Small intestine (tissue), 7 donors: ENCODE data around the gene KCNQ5. TPM values are rescaled to one million over a fixed set of nuclear protein-coding genes. Genes with fewer than 3 reads are reported as not detected.
"Not testable (repeated sequence)": the region's sequence is repeated elsewhere in the genome, so short reads cannot be mapped to it uniquely, and the experiment has no call there.

ENCODE experiments used
- DNase-seq, 2 donors: peaks; one replicate each; pipeline versions ENCODE4 v3.0.0 to v3.0.0-alpha.2; 2013
- FAIRE-seq: peaks from 2 replicates; lab custom pipeline; 2012; peaks lifted over from hg19 to GRCh38; lab: Jason Lieb, UNC
- H3K27ac ChIP-seq, 3 donors: one replicate each; pipeline ENCODE4 v1.5.1; 2013; ENCODE audit warnings: low read length in 2 of 3, mild to moderate bottlenecking in 2 of 3, control low read depth in 1 of 3, inconsistent platforms in 1 of 3, low read depth in 1 of 3, moderate library complexity in 1 of 3
- H3K27me3 ChIP-seq, 3 donors: one replicate each; pipeline ENCODE4 v1.6.1; 2013; ENCODE audit warnings: low read length in 3 of 3, inconsistent platforms in 1 of 3; ENCODE audit not compliant: control insufficient read depth in 3 of 3, insufficient read depth in 3 of 3
- H3K36me3 ChIP-seq, 3 donors: one replicate each; pipeline ENCODE4 v1.6.1; 2013; ENCODE audit warnings: low read length in 3 of 3, inconsistent platforms in 1 of 3, low read depth in 1 of 3, mild to moderate bottlenecking in 1 of 3, moderate library complexity in 1 of 3; ENCODE audit not compliant: control insufficient read depth in 3 of 3, insufficient read depth in 2 of 3
- H3K4me1 ChIP-seq, 3 donors: one replicate each; pipeline ENCODE4 v1.6.1; 2013; ENCODE audit warnings: low read length in 2 of 3, inconsistent platforms in 1 of 3, low read depth in 1 of 3, mild to moderate bottlenecking in 1 of 3, moderate library complexity in 1 of 3; ENCODE audit not compliant: control insufficient read depth in 3 of 3, insufficient read depth in 2 of 3
- H3K4me3 ChIP-seq, 3 donors: one replicate each; pipeline ENCODE4 v1.5.1; 2013; ENCODE audit warnings: low read length in 3 of 3, control low read depth in 1 of 3, inconsistent platforms in 1 of 3, low read depth in 1 of 3, mild to moderate bottlenecking in 1 of 3, moderate library complexity in 1 of 3
- H3K9me3 ChIP-seq, 2 donors: one replicate each; pipeline ENCODE4 v1.6.1; 2013; ENCODE audit warnings: low read depth in 1 of 2, low read length in 1 of 2; ENCODE audit not compliant: control insufficient read depth in 2 of 2, insufficient read depth in 1 of 2
- WGBS, 3 donors: extraction: QIAGEN DNeasy Blood & Tissue Kit; methylation state at CpG; one replicate each; pipeline ENCODE4 v1.1.7; 2013; 5-methylcytosine and 5-hydroxymethylcytosine counted together
- polyA plus RNA-seq, 4 donors: library from polyadenylated mRNA; stranded (reverse) in 3 of 4; unstranded in 1 of 4; fragments of 200-250 nt in 3 of 4; fragments of 120-200 nt in 1 of 4; gene quantifications; one replicate each; pipeline versions ENCODE4 v1.2.1 to v1.2.3, GENCODE V29; 2013
- donor health status: healthy with polysubstance abuse.
- donor health status: control.
- donor health status: control.
- donor health status: Bipolar disorder and iron deficiency.
- donor health status: healthy.

Gene KCNQ5
- polyA plus RNA-seq, 4 donors, result 0.27 to 0.92 TPM; not detected in 2

DNA sequence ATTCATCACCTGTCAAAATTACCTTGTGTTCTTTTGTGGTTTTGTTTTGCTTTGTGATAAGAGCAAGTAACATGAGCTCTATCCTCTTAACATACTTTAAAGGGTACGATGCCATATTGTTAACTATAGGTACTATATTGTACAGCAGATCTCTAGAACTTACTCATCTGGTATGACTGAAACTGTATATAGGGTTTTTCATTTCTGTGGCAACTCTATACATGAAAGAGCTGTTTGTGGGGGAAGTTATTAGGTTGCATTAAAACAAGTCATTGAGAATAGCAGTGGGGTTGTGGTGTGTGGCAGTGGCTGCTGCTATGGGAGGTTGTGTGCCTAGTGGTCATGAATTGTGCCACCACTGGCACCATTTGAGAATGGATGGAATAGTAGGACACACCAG, 268.4 kb downstream of the KCNQ5 start:
- Histone ChIP-seq H3K4me1 (no peaks in the 10 kb centered on the region), H3K36me3 (no peaks in the 10 kb centered on the region), H3K9me3 (no peaks in the 10 kb centered on the region), H3K27me3 (no peaks in the 10 kb centered on the region), H3K27ac (no peak overlapping the region), H3K4me3 (no peak overlapping the region)
- DNase-seq (no peak), FAIRE-seq (no peak)
- WGBS, 3 donors, result 55 to 71% (median 59%) methylated on average over 1 of the region's 1 CpG

DNA sequence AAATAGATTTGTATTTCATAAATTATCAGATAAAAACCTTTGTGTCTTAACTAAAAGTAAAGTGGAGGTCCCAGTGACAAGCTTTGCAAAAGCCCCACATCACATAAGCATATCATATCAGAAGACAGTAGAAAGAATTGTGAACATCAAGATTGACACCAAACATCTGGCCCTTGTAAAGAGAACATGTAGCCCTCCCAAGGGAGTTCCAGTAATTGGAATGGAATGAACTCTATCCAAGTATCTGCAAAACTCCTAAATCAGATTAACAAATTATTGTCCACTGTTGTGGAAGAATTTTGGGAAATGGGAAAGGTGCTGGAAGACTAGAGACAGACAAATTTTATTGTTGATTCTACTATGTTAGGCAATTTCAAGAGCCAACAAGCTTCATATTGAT, 268.8 kb downstream of the KCNQ5 start:
- Histone ChIP-seq H3K9me3 (no peaks in the 10 kb centered on the region), H3K27me3 (no peaks in the 10 kb centered on the region), H3K27ac (no peak overlapping the region), H3K36me3 (no peaks in the 10 kb centered on the region), H3K4me1 (no peaks in the 10 kb centered on the region), H3K4me3 (no peak overlapping the region)
- DNase-seq (no peak), FAIRE-seq (no peak)

DNA sequence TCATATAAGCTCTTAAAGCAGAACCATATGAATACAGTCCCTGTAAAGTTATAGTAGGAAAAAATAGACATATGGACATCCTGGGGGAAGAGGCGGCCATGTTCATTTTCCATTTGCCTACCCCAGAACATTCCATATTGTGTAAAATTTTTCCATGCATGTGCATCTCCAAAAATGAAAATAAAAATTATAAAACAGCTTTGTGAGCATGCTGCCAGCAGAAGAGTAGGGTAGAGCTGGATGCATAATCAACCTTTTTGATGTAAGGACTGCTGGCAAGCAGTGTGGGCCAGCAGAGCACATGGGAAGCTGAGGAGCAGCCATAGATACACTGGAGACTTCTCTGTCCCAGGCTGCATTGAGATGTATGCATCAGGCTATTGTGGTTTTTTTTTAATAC, 271.0 kb downstream of the KCNQ5 start:
- H3K4me3 ChIP-seq, result no peak overlapping the region
- no peak overlapping the region for H3K27ac ChIP-seq
- no peaks in the 10 kb centered on the region for H3K9me3 ChIP-seq
- no peak for FAIRE-seq
- H3K36me3 ChIP-seq, result no peaks in the 10 kb centered on the region
- no peak for DNase-seq
- H3K27me3 ChIP-seq, result no peaks in the 10 kb centered on the region
- no peaks in the 10 kb centered on the region for H3K4me1 ChIP-seq
- WGBS, 3 donors, result 85 to 95% (median 89%) methylated on average over 1 of the region's 1 CpG

DNA sequence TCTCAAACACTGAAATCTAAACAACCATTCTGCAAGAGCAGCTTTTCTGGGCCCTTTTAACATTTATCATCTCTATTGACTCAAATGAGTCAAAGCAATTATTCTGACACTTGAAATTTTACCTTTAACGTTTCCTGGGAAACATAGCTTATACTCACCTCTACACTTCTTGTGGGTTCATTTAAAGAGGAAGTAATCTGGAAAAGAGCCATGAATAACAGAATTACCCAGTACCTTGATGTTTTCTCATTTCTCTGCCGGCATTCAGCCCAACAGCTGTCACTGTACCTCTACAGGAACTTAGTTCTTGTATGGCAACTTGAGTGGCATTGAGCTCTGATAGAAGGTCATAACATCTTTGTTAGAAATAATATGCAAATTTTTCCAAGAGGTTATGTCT, 272.2 kb downstream of the KCNQ5 start:
- DNase-seq, result no peak
- Histone ChIP-seq H3K27me3 (no peaks in the 10 kb centered on the region), H3K4me1 (no peaks in the 10 kb centered on the region), H3K27ac (no peak overlapping the region), H3K36me3 (no peaks in the 10 kb centered on the region), H3K9me3 (no peaks in the 10 kb centered on the region), H3K4me3 (no peak overlapping the region)
- WGBS, 3 donors, result 40 to 43% (median 41%) methylated on average over 2 of the region's 2 CpGs
- no peak for FAIRE-seq

DNA sequence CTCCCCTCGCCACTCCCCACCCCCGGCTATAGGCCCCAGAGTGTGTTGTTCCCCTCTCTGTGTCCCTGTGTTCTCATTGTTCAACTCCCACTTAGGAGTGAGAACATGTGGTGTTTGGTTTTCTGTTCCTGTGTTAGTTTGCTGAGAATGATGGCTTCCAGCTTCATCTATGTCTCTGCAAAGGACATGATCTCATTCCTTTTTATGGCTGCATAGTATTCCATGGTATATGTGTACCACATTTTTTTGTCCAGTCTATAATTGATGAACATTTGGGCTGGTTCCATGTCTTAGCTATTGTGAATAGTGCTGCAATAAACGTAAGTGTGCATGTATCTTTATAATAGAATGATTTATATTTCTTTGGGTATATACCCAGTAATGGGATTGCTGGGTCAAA, 276.4 kb downstream of the KCNQ5 start:
- not testable (repeated sequence) for H3K4me1 ChIP-seq, H3K27ac ChIP-seq, H3K9me3 ChIP-seq, H3K36me3 ChIP-seq, H3K27me3 ChIP-seq, DNase-seq, H3K4me3 ChIP-seq, FAIRE-seq
- 67 to 89% (median 74%) methylated on average over 3 of the region's 3 CpGs for WGBS, 3 donors

DNA sequence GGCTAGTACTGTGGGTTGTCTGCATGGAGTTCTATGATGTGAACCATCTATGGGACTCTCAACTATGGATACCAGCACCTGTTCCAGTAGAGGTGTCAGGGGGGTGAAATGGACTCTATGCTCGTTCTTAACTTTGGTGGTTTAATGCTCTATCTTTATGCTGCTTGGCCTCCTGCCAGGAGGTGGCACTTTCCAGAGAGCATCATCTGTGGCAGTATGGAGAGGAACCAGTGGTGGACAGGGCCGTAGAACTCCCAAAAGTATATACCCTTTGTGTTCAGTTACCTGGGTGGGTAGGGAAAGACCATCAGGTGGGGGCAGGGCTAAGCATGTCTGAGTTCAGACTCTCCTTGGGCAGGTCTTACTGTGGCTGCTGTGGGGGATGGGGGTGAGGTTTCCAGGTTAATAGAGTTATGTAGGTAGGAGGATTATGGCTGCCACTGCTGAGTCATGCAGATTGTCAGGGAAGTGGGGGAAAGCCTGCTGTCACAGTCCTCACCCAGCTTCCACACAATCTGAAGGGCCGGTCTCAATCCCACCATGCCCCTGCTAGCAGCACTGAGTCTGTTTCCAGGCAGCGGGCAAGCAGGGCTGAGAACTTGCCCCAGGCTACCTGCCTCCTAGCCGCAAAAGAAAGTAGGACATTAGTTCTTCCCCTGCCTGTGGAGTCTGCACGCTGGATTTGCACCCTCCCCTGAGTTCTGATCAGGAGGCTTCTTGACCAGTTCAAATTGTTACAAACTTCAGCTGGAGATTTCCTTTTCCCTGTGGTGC, 284.0 kb downstream of the KCNQ5 start:
- 82 to 90% (median 87%) methylated on average over 6 of the region's 6 CpGs for WGBS, 3 donors
- FAIRE-seq, result no peak

DNA sequence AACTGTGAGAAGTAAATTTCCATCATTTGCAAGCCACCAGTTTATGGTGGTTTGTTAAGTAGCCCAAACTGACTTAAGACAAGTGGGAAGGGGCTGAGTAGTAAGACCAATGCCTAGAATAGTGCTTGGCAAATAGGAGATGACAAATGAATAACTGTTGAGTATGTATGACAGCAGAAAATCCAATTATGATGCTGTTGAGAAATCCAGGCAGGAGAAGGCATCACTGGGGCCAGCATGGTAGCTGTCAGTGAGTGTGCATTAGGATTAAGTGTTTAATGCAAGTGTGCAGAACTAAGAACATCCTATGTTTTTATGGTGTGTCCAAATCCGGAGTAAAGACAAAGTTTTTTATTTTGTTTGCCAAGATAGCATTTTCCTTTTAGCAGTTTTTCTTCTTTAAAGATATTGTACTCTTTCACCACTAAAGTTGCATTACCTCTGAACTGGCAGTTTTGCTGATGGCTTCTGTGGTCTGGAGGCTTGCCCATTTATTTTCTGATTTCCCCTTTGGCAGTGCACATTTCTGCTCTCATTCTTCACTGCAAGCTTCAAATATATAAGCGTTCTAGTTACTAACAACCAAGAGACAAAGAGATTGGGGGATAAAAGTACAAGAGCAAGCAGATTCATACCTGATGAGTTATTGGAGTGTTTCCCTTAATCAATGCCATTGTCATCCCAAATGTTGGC, 289.7 kb downstream of the KCNQ5 start:
- no peaks in the 10 kb centered on the region for H3K27me3 ChIP-seq
- H3K4me3 ChIP-seq, result no peak overlapping the region
- WGBS, 3 donors, result 59 to 67% (median 62%) methylated on average over 2 of the region's 2 CpGs
- H3K4me1 ChIP-seq, result no peaks in the 10 kb centered on the region
- H3K36me3 ChIP-seq, result no peaks in the 10 kb centered on the region
- H3K9me3 ChIP-seq, result no peaks in the 10 kb centered on the region
- FAIRE-seq (no peak), DNase-seq (no peak)
- H3K27ac ChIP-seq, result no peak overlapping the region

More for the DNA sequence above, 284.0 kb downstream of the KCNQ5 start:
- Histone ChIP-seq H3K36me3 (no peaks in the 10 kb centered on the region), H3K4me1 (no peaks in the 10 kb centered on the region), H3K27ac (no peak overlapping the region), H3K4me3 (no peak overlapping the region), H3K27me3 (no peaks in the 10 kb centered on the region), H3K9me3 (no peaks in the 10 kb centered on the region)
- no peak for DNase-seq

DNA sequence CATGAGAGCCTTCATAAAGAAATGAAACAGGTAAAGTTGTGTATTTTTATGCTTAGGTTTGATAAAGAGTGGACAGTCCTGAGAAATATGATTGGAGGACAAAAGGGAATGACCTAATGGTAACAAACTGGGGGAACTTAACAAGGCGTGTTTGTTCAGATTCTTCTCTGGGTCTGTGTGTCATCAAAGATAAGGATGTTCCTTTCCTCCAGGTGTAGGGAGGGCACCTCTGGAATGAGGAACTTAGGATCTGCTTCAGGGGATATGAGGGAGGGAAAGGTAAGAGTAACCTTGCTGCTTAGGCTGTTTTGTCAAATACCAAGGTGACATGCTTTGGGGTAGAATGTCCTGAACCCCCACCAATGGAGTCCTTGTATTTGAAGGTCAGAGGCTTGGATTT, 291.9 kb downstream of the KCNQ5 start:
- 50 to 76% (median 54%) methylated on average over 1 of the region's 1 CpG for WGBS, 3 donors
- no peaks in the 10 kb centered on the region for H3K36me3 ChIP-seq
- H3K27ac ChIP-seq, result no peak overlapping the region
- no peak for FAIRE-seq
- no peak for DNase-seq
- H3K4me1 ChIP-seq, result no peaks in the 10 kb centered on the region
- no peaks in the 10 kb centered on the region for H3K9me3 ChIP-seq
- H3K27me3 ChIP-seq, result no peaks in the 10 kb centered on the region
- H3K4me3 ChIP-seq, result no peak overlapping the region
